Ishikawa (cell line): ENCODE results near the gene SST.

Source experiments
- EP300 ChIP-seq: IDR thresholded peaks from 2 replicates; pipeline ENCODE4 v1.6.1; 2012; ENCODE audit warnings: borderline replicate concordance
- TF ChIP-seq, protein P1 (sequence below): IDR thresholded peaks from 2 replicates; pipeline ENCODE4 v1.6.1; 2012
- TF ChIP-seq, protein P2 (sequence below): IDR thresholded peaks from 2 replicates; pipeline ENCODE4 v1.6.1; 2012

DNA sequence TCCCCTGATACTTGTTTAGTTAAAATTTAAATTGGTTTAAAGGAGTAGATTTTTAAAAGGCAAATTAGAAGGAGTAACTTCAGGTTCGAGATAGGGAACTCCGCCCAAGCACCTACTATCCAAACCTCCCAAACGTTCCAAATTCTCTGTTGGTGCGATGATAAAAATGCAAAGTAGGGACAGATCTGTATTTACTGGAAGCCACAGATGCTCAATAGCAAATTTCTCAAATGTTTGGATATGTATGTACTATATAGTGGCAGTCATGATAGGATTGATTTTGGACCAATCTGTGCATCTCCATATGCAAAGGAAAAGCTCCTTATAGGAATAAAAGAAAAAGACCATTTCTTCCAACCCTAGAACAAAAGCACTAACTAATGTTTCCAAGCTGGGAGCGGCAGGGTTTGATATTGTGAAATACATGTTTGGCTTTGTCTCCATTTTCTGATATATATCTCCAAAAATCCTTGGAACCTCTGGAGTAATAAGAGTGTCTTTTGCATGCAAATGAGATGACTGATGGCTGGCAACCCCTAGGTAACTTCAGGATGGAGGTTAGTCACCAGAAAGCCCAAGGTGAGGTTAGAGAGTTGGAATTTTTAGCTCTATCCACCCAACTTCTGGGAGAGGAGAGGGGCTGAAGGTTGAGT lies 16.6 kb upstream of the SST start:
- TF ChIP-seq, protein P1, sequence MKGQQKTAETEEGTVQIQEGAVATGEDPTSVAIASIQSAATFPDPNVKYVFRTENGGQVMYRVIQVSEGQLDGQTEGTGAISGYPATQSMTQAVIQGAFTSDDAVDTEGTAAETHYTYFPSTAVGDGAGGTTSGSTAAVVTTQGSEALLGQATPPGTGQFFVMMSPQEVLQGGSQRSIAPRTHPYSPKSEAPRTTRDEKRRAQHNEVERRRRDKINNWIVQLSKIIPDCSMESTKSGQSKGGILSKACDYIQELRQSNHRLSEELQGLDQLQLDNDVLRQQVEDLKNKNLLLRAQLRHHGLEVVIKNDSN = no peak
- no peak for TF ChIP-seq EP300
- TF ChIP-seq, protein P2, sequence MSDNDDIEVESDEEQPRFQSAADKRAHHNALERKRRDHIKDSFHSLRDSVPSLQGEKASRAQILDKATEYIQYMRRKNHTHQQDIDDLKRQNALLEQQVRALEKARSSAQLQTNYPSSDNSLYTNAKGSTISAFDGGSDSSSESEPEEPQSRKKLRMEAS = no peak
